Mucosa of descending colon (tissue), 3 donors: ENCODE data around the gene TEX11. TPM values are rescaled to one million over a fixed set of nuclear protein-coding genes. Genes with fewer than 3 reads are reported as not detected.

ENCODE experiments used
- ATAC-seq: fragments of 200-7000 bp; cut with Tn5 transposase; one replicate; pipeline ENCODE4 v1.9.1; 2020; ENCODE audit warnings: mild to moderate bottlenecking, moderate library complexity
- DNase-seq, 3 donors: peaks; one replicate each; pipeline ENCODE4 v3.0.0-alpha.2; 2020
- H3K36me3 ChIP-seq: fragments of 200-600 bp; one replicate; pipeline ENCODE4 v1.8.0; 2021; ENCODE audit warnings: low read depth, mild to moderate bottlenecking
- H3K4me1 ChIP-seq: fragments of 200-600 bp; one replicate; pipeline ENCODE4 v1.8.0; 2021; ENCODE audit warnings: low read depth, mild to moderate bottlenecking
- H3K4me3 ChIP-seq: fragments of 200-600 bp; one replicate; pipeline ENCODE4 v1.8.0; 2021; ENCODE audit warnings: mild to moderate bottlenecking
- H3K9me3 ChIP-seq: fragments of 200-600 bp; one replicate; pipeline ENCODE4 v1.8.0; 2021; ENCODE audit warnings: mild to moderate bottlenecking
- intact Hi-C, 2 donors: fragments of 100-400 bp; cut with DNase I in 1 of 2; cut with micrococcal nuclease in 1 of 2; formaldehyde crosslinking; loops; one replicate each; pipeline versions ENCODE4 v1.11.0 to v1.11.1; 2022; cut with DNase I, micrococcal nuclease
- total RNA-seq, 3 donors: library from RNA; stranded (reverse); fragmentation: NEBNext Ultra II Directional in 2 of 3; extraction: Animal tissue kit (Norgen Biotek cat#: 25700) in 2 of 3; gene quantifications; one replicate each; pipeline versions ENCODE4 v1.2.1 to v1.2.4, GENCODE V29; 2021 to 2023
- TF ChIP-seq, protein P1 (sequence below): fragments of 200-600 bp; IDR thresholded peaks from one replicate; pipeline ENCODE4 v1.8.0; 2022; ENCODE audit warnings: antibody characterized with exemption, mild to moderate bottlenecking
- donor health status: DM: no; HTN: no; CAD: no; lungs with moderate emphysema.
- donor health status: DM: no; HTN: no; CAD: no.
- donor health status: DM: no; HTN: yes; CAD: no.

TEX11 gene
- total RNA-seq, 3 donors from 2014 or later, result 0.89 to 2.7 (median 2.1) TPM

DNA sequence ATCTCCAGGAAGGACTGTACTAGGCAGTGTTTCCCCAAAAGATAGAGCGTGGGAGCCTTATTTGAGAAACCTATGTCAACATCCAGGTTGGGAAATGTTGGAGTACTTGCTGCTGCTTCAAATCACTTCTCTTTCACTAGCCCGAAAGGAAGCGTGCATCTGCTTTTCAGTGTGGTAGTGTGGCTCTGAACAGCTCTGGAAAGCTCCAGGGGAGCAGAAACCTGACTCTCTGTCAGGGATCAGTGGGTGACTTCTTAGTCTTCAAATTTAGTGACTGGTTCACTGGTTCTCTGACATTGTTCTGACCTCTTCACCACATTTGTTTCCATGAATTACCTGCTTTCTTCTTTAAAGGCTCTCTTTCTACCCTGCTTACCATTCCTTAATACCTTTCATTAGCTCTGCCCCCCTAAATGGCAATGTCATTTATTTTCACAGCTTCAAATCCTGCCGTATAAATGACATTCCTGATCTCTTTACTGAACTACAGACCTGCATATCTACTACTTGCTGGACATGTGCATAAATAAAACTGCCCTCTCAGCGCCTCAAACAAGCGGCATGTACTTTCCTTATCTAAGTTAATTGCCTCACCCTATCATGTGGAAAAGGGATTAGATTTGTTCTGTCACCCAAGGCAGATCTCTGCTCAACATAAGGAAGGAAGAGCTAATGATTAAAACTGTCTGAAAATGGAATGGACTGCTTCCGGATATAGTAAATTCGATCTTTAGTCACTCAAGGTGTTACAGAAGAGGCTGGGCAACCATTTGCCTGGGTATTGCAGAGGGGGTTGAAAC, 426.8 kb downstream of the TEX11 start:
- Histone ChIP-seq H3K36me3 (no peaks in the 10 kb centered on the region), H3K4me1 (peaks cover 13% of the 10 kb centered on the region), H3K4me3 (no peak overlapping the region), H3K9me3 (no peaks in the 10 kb centered on the region)
- no peak for DNase-seq
- TF ChIP-seq, protein P1, sequence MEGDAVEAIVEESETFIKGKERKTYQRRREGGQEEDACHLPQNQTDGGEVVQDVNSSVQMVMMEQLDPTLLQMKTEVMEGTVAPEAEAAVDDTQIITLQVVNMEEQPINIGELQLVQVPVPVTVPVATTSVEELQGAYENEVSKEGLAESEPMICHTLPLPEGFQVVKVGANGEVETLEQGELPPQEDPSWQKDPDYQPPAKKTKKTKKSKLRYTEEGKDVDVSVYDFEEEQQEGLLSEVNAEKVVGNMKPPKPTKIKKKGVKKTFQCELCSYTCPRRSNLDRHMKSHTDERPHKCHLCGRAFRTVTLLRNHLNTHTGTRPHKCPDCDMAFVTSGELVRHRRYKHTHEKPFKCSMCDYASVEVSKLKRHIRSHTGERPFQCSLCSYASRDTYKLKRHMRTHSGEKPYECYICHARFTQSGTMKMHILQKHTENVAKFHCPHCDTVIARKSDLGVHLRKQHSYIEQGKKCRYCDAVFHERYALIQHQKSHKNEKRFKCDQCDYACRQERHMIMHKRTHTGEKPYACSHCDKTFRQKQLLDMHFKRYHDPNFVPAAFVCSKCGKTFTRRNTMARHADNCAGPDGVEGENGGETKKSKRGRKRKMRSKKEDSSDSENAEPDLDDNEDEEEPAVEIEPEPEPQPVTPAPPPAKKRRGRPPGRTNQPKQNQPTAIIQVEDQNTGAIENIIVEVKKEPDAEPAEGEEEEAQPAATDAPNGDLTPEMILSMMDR, result no peak
- intact Hi-C loops, result no loop called here
- ATAC-seq, result peak; percentile 15

DNA sequence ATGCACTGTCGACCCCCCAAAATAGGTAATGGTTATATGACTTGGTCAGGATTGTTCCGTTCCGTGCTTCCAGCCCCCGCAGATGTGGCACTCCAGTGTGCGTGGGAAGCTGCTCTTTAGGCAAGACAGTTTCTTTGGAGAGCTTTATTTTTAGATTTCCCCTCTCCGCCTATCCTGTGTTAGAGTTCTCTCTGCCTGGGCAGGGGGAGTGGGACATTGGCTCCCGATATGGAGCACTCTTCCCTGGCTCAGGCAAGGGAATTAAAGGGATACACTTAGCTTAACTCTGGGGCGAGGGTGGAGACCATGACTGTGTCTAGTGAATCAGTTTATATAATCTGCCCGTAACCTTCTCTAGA, 427.9 kb downstream of the TEX11 start:
- ATAC-seq (no peak), DNase-seq (no peak)
- H3K36me3 ChIP-seq, result no peaks in the 10 kb centered on the region
- TF ChIP-seq, protein P1, result no peak
- H3K9me3 ChIP-seq, result no peaks in the 10 kb centered on the region
- H3K4me1 ChIP-seq, result peaks cover 18% of the 10 kb centered on the region
- intact Hi-C loops, result no loop called here
- H3K4me3 ChIP-seq, result no peak overlapping the region

DNA sequence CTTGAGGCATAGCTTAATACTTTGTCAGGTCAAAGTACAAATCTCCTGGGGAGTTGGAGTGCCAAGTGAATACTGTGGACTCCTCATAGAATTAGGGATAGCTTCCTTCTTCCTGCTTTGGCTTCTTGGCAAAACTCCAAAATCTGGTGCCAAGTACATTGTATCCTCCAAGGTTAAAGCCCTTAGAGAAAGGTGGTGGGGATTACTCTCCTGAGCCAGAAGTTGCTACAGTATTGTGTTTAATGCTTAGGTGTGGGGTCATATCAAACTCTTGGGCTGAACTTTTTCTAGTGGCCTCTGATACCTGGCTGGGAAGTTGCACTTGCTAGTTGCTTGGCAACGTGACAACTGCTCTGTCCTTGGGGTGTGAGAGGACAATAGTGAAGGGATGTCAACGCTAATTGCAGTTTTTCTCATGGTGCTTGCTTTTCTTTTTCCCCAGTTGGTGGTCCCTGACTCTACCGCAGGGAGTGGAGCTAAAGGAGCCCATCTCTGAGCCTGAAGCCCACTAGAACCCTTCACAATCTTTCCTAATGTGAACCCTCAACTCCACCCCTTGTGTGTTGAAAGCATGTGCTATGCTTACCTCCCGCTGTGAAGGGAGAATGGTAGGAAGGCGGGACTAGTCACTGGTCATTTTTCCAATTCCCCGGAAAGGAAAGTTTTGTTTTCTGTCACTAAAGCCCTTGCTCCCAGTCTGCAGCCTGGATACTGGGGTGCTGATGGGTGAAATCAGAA, 428.4 kb downstream of the TEX11 start:
- peak; percentile 54 for ATAC-seq

DNA sequence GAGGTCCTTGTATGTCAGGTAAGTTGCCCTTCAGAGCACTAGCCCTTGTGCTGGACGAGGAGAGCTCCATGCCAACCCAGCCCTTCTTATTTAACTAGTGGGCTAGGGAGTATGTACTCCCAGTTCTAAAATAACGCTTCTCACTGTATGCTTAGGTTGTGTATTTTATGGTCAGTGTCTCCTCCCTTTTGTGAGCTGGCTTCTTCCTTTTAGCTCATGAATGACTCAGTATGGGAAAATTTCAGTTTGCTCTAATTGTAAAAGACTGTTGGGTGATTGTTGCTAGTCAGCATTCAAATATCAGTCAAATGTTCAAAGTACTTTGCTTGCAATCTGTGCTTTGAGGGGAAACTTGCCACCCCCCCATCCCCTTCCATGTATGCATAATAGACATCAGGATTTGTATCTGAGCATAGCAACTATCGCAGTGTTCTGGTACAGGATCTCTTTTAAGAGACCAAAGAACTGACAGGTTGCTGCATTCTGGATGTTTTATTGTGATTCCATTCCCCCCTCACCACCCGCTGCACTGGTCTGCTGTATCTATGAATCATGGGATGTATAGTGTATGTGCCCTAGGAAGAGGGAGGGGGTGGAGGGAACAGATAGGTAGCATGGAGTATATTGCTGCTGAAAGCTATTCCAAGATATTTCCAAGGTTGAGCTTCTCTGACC, 429.1 kb downstream of the TEX11 start:
- peak in 1 of 3 donors; percentile 50 for DNase-seq
- TF ChIP-seq, protein P1, result no peak
- peak; percentile 61 for ATAC-seq
- intact Hi-C loops, result no loop called here
- no peaks in the 10 kb centered on the region for H3K36me3 ChIP-seq
- H3K4me1 ChIP-seq, result peaks cover 18% of the 10 kb centered on the region
- no peak overlapping the region for H3K4me3 ChIP-seq
- no peaks in the 10 kb centered on the region for H3K9me3 ChIP-seq

More for the DNA sequence above, 428.4 kb downstream of the TEX11 start:
- Histone ChIP-seq H3K4me3 (no peak overlapping the region), H3K4me1 (peaks cover 18% of the 10 kb centered on the region), H3K36me3 (no peaks in the 10 kb centered on the region), H3K9me3 (no peaks in the 10 kb centered on the region)
- TF ChIP-seq, protein P1, result no peak
- peak in 1 of 3 donors; percentile 70 for DNase-seq
- intact Hi-C loops, result no loop called here

Other genes with a start within 250 kb of the TEX11 start
- under 1 TPM in 1 of 3 donors, not detected in 2; 0.22 TPM for gene SLC7A3, start 22.4 kb upstream of the TEX11 start, total RNA-seq
- 10 to 100 TPM; 56.4 to 86.6 (median 68.2) TPM for gene SNX12, start 159.6 kb upstream of the TEX11 start, total RNA-seq
- gene FOXO4, start 187.1 kb upstream of the TEX11 start, total RNA-seq, result 10 to 100 TPM; 26.9 to 74.6 (median 53.1) TPM
- 1 to 10 TPM in 1 of 3 donors, not detected in 2; 2.7 TPM for gene CXorf65, start 198.0 kb upstream of the TEX11 start, total RNA-seq
- gene IL2RG, start 202.9 kb upstream of the TEX11 start, total RNA-seq, result 100 to 1,000 TPM in 1 of 3 donors, 10 to 100 TPM in 2; 27.7 to 104 (median 56.8) TPM
- gene MED12, start 209.9 kb upstream of the TEX11 start, total RNA-seq, result 10 to 100 TPM; 34.4 to 55.4 (median 47.8) TPM
- gene NLGN3, start 236.1 kb upstream of the TEX11 start, total RNA-seq, result 1 to 10 TPM in 1 of 3 donors, under 1 TPM in 2; 0.46 to 3.1 (median 0.94) TPM